ENCODE measurements around the gene LAMA2. TPM values are rescaled to one million over a fixed set of nuclear protein-coding genes. Genes with fewer than 3 reads are reported as not detected.

LAMA2 gene
- total RNA-seq, 1 experiment from 2014 or later: 4.2 TPM

DNA sequence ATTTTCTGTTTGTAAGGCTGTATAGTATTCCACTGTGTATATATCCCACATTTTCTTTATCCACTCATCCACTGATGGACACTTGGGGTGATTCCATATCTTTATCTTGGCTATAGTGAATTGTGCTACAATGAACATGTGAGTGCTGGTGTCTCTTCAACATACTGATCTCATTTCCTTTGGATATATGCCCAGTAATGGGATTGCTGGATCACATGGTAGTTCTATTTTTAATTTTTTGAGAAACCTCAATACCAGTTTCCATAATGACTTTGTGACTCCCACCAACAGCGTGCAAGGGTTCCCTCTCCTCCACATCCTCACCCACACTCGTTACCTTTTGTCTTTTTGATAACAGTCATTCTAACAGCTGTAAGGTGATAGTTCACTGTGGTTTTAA, 661.0 kb downstream of the LAMA2 start:
- Histone ChIP-seq H4K20me1 (ENCODE audit: control insufficient read depth, insufficient read depth, insufficient read length) (no peaks in the 10 kb centered on the region), H3K4ac (ENCODE audit: low read depth, low read length) (no peak overlapping the region), H3K56ac (ENCODE audit: insufficient read length, low read depth, low read length) (no peak overlapping the region), H2BK120ac (ENCODE audit: low read depth, low read length, poor library complexity, severe bottlenecking) (no peak overlapping the region), H3K14ac (ENCODE audit: insufficient read depth, low read length) (no peak overlapping the region), H3K23ac (ENCODE audit: insufficient read length, low read depth, low read length) (no peak overlapping the region), H3K27ac (ENCODE audit: insufficient read length, low read depth, low read length) (no peak overlapping the region), H2AK5ac (ENCODE audit: insufficient read length, low read length) (no peak overlapping the region), H3K79me1 (ENCODE audit: insufficient read depth, low read depth, low read length, poor library complexity, severe bottlenecking) (no peaks in the 10 kb centered on the region), H3K23me2 (ENCODE audit: insufficient read length, low read depth, low read length, poor library complexity, severe bottlenecking) (no peaks in the 10 kb centered on the region), H3K9me3 (ENCODE audit: control insufficient read depth, low read depth, low read length) (no peaks in the 10 kb centered on the region), H3K4me2 (ENCODE audit: insufficient read depth, insufficient read length, low read length) (no peak overlapping the region), H3K27me3 (ENCODE audit: insufficient read depth, low read length) (no peaks in the 10 kb centered on the region), H2BK5ac (ENCODE audit: insufficient read length, low read length) (no peak overlapping the region), H3K4me1 (ENCODE audit: insufficient read depth, low read length) (no peaks in the 10 kb centered on the region), H4K8ac (replicated peaks; ENCODE audit: insufficient read length, low read depth, low read length) (no peak overlapping the region), H2BK20ac (ENCODE audit: low read depth, low read length, poor library complexity, severe bottlenecking) (no peak overlapping the region), H3T11ph (ENCODE audit: low read length) (no peak overlapping the region), H2BK12ac (ENCODE audit: insufficient read length, low read depth, low read length) (no peak overlapping the region), H4K5ac (ENCODE audit: insufficient read length, low read depth, low read length) (no peak overlapping the region), H3K79me2 (ENCODE audit: insufficient read depth, low read length) (no peaks in the 10 kb centered on the region), H4K91ac (ENCODE audit: insufficient read length, low read depth, low read length) (no peak overlapping the region), H3K18ac (ENCODE audit: insufficient read length, low read depth, low read length) (no peak overlapping the region), H2AFZ (ENCODE audit: low read length) (no peak overlapping the region), H3K9ac (ENCODE audit: extremely low read depth, insufficient read length, low read length) (no peak overlapping the region), H2BK15ac (ENCODE audit: low read depth, low read length) (no peak overlapping the region)
- H3K27me3 Mint-ChIP-seq (ENCODE audit: low read depth): no peaks in the 10 kb centered on the region
- H3K4me3 Mint-ChIP-seq: no peak overlapping the region
- TF ChIP-seq, protein P1, sequence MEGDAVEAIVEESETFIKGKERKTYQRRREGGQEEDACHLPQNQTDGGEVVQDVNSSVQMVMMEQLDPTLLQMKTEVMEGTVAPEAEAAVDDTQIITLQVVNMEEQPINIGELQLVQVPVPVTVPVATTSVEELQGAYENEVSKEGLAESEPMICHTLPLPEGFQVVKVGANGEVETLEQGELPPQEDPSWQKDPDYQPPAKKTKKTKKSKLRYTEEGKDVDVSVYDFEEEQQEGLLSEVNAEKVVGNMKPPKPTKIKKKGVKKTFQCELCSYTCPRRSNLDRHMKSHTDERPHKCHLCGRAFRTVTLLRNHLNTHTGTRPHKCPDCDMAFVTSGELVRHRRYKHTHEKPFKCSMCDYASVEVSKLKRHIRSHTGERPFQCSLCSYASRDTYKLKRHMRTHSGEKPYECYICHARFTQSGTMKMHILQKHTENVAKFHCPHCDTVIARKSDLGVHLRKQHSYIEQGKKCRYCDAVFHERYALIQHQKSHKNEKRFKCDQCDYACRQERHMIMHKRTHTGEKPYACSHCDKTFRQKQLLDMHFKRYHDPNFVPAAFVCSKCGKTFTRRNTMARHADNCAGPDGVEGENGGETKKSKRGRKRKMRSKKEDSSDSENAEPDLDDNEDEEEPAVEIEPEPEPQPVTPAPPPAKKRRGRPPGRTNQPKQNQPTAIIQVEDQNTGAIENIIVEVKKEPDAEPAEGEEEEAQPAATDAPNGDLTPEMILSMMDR (conservative IDR thresholded peaks at IDR 0.05): no peak
- WGBS (ENCODE audit: extremely low coverage, insufficient read length, low lambda C conversion rate): no CpG with 5 or more reads among the region's 2 CpGs
- H3K9me3 Mint-ChIP-seq: no peaks in the 10 kb centered on the region
- no peak overlapping the region for H3K27ac Mint-ChIP-seq
- no peak for DNase-seq
- H3K4me1 Mint-ChIP-seq: no peaks in the 10 kb centered on the region
- no peaks in the 10 kb centered on the region for H3K36me3 Mint-ChIP-seq (ENCODE audit: insufficient read depth in 1 of 3, low read depth in 3 of 3)
